Caco-2 (cell line): ENCODE data around the gene CYS1. TPM values are rescaled to one million over a fixed set of nuclear protein-coding genes. Genes with fewer than 3 reads are reported as not detected.

Experiments used
- BruUV-seq: library from RNA; stranded (reverse); fragments of 400-500 nt; replicated peaks from 2 replicates; lab custom pipeline; 2021; lab: Mats Ljungman, UMichigan
- CTCF ChIA-PET: fragments of 300-600 bp; sonication (Branson Sonifier 250); formaldehyde crosslinking; loops from one replicate; lab custom pipeline; 2022; ENCODE audit warnings: antibody characterized with exemption; lab: Charles Lee
- POLR2A ChIA-PET: fragments of 300-600 bp; sonication (Branson Sonifier 250); formaldehyde crosslinking; loops from one replicate; lab custom pipeline; 2022; ENCODE audit warnings: antibody characterized with exemption; lab: Charles Lee
- DNase-seq, 2 experiments: peaks; one replicate each; pipeline versions ENCODE4 v3.0.0 to v3.0.0-alpha.2; 2020 to 2022
- H3K27me3 ChIP-seq: replicated peaks from 2 replicates; pipeline ENCODE4 v1.6.0; 2011; ENCODE audit warnings: low read length; ENCODE audit not compliant: control insufficient read depth, insufficient read depth
- H3K36me3 ChIP-seq: 2 replicates; pipeline ENCODE4 v1.5.1; 2011; ENCODE audit warnings: low read length; ENCODE audit not compliant: control insufficient read depth, insufficient read depth
- H3K4me1 ChIP-seq: fragments of 250-450 bp; sonication (Bioruptor Pico); 2 replicates; pipeline ENCODE4 v1.5.1; 2020; ENCODE audit warnings: mild to moderate bottlenecking
- H3K4me3 ChIP-seq: 2 replicates; pipeline ENCODE4 v1.5.1; 2011; ENCODE audit warnings: low read depth, mild to moderate bottlenecking, control low read depth, low read length
- H3K9me3 ChIP-seq: fragments of 250-450 bp; sonication (Bioruptor Pico); 2 replicates; pipeline ENCODE4 v1.5.1; 2020; ENCODE audit warnings: mild to moderate bottlenecking, moderate library complexity
- H3K27ac Mint-ChIP-seq: one replicate; pipeline ENCODE4 v1.8.0; 2022; ENCODE audit warnings: mixed read lengths; ENCODE audit not compliant: unreplicated experiment
- H3K27me3 Mint-ChIP-seq: one replicate; pipeline ENCODE4 v1.8.0; 2022; ENCODE audit warnings: mixed read lengths; ENCODE audit not compliant: insufficient read depth, unreplicated experiment
- H3K36me3 Mint-ChIP-seq: one replicate; pipeline ENCODE4 v1.8.0; 2022; ENCODE audit warnings: mild to moderate bottlenecking, mixed read lengths; ENCODE audit not compliant: insufficient read depth, unreplicated experiment
- H3K4me1 Mint-ChIP-seq: one replicate; pipeline ENCODE4 v1.8.0; 2022; ENCODE audit warnings: low read depth, mixed read lengths; ENCODE audit not compliant: unreplicated experiment
- H3K4me3 Mint-ChIP-seq: one replicate; pipeline ENCODE4 v1.8.0; 2022; ENCODE audit warnings: mild to moderate bottlenecking, moderate library complexity, mixed read lengths; ENCODE audit not compliant: unreplicated experiment
- H3K9me3 Mint-ChIP-seq: one replicate; pipeline ENCODE4 v1.8.0; 2022; ENCODE audit warnings: mixed read lengths; ENCODE audit not compliant: unreplicated experiment
- CTCF ChIP-seq, 2 experiments: fragments of 200-600 bp in 1 of 2; IDR thresholded peaks; 1 replicate in 1 of 2; 2 replicates in 1 of 2; pipeline versions ENCODE4 v1.5.1 to v1.8.0; 2011 to 2022; ENCODE audit warnings: antibody characterized with exemption in 1 of 2, control low read depth in 1 of 2, inconsistent platforms in 1 of 2, low read depth in 1 of 2, low read length in 1 of 2, mild to moderate bottlenecking in 1 of 2, moderate library complexity in 1 of 2; ENCODE audit not compliant: insufficient read depth in 1 of 2, severe bottlenecking in 1 of 2, unreplicated experiment in 1 of 2
- intact Hi-C: fragments of 100-400 bp; cut with micrococcal nuclease; formaldehyde crosslinking; loops from one replicate; pipeline ENCODE4 v1.10.0; 2022; ENCODE audit not compliant: unreplicated experiment
- total RNA-seq: library from RNA; stranded (reverse); gene quantifications from 2 replicates; pipeline ENCODE4 v1.2.3, GENCODE V29; 2022

CYS1 gene
- total RNA-seq, 1 experiment from 2014 or later = 1.4 TPM

- no peak for TF ChIP-seq CTCF (IDR thresholded peaks at IDR 0.05; ENCODE audit: insufficient read depth in 1 of 2, low read depth in 1 of 2, low read length in 1 of 2, severe bottlenecking in 1 of 2, unreplicated experiment in 1 of 2)
- intact Hi-C loops = no loop called here
- no peaks in the 10 kb centered on the region for H3K27me3 ChIP-seq
Measured at GRCh38 chr2:10019602-10020400, 60.4 kb downstream of the CYS1 start.

GRCh38 chr2:10019174-10019573, 61.0 kb downstream of the CYS1 start:
- Histone ChIP-seq H3K4me1 (no peaks in the 10 kb centered on the region), H3K4me3 (no peak overlapping the region), H3K27me3 (no peaks in the 10 kb centered on the region), H3K36me3 (no peaks in the 10 kb centered on the region), H3K9me3 (no peaks in the 10 kb centered on the region)
- H3K27ac Mint-ChIP-seq = no peak overlapping the region
- peak in 1 of 2 experiments; percentile 12 for DNase-seq
- POLR2A ChIA-PET = no interaction called here
- H3K4me3 Mint-ChIP-seq = no peak overlapping the region
- CTCF ChIA-PET = no interaction called here
- no peaks in the 10 kb centered on the region for H3K9me3 Mint-ChIP-seq
- no peaks in the 10 kb centered on the region for H3K27me3 Mint-ChIP-seq
- H3K4me1 Mint-ChIP-seq = no peaks in the 10 kb centered on the region
- intact Hi-C loops = no loop called here
- no TSS peak for BruUV-seq
- no peak for TF ChIP-seq CTCF (IDR thresholded peaks at IDR 0.05; ENCODE audit: insufficient read depth in 1 of 2, low read depth in 1 of 2, low read length in 1 of 2, severe bottlenecking in 1 of 2, unreplicated experiment in 1 of 2)
- H3K36me3 Mint-ChIP-seq = no peaks in the 10 kb centered on the region

More at GRCh38 chr2:10019602-10020400, 60.4 kb downstream of the CYS1 start:
- ChIA-PET POLR2A (no interaction called here), CTCF (interaction anchor here (0.6 kb wide), 1 partner anchor 125 kb away, joined by 3 read pairs; no protein-coding TSS in a partner anchor)
- no peaks in the 10 kb centered on the region for H3K4me1 ChIP-seq
- BruUV-seq = no TSS peak
- H3K4me1 Mint-ChIP-seq = no peaks in the 10 kb centered on the region
- no peaks in the 10 kb centered on the region for H3K27me3 Mint-ChIP-seq
- H3K36me3 ChIP-seq = no peaks in the 10 kb centered on the region
- no peaks in the 10 kb centered on the region for H3K9me3 ChIP-seq
- no peak overlapping the region for H3K4me3 Mint-ChIP-seq
- no peak overlapping the region for H3K4me3 ChIP-seq
- no peaks in the 10 kb centered on the region for H3K9me3 Mint-ChIP-seq
- no peaks in the 10 kb centered on the region for H3K36me3 Mint-ChIP-seq
- peak in 1 of 2 experiments; percentile 26 for DNase-seq
- no peak overlapping the region for H3K27ac Mint-ChIP-seq

- no peaks in the 10 kb centered on the region for H3K36me3 Mint-ChIP-seq
- intact Hi-C loops = no loop called here
- H3K4me1 Mint-ChIP-seq = no peaks in the 10 kb centered on the region
- H3K27me3 Mint-ChIP-seq = no peaks in the 10 kb centered on the region
- no peaks in the 10 kb centered on the region for H3K9me3 Mint-ChIP-seq
- no peaks in the 10 kb centered on the region for H3K9me3 ChIP-seq
- H3K27me3 ChIP-seq = no peaks in the 10 kb centered on the region
- no peak for DNase-seq
- H3K27ac Mint-ChIP-seq = no peak overlapping the region
- CTCF ChIA-PET = interaction anchor here (0.7 to 1.3 kb wide), 2 partner anchors 33 to 484 kb away, joined by 3 read pairs; no protein-coding TSS in a partner anchor
- H3K4me3 ChIP-seq = no peak overlapping the region
- POLR2A ChIA-PET = interaction anchor here (0.6 kb wide), 1 partner anchor 116 kb away, joined by 6 read pairs; no protein-coding TSS in a partner anchor
- no peaks in the 10 kb centered on the region for H3K36me3 ChIP-seq
- no peaks in the 10 kb centered on the region for H3K4me1 ChIP-seq
- BruUV-seq = no TSS peak
- TF ChIP-seq CTCF (IDR thresholded peaks at IDR 0.05; ENCODE audit: insufficient read depth in 1 of 2, low read depth in 1 of 2, low read length in 1 of 2, severe bottlenecking in 1 of 2, unreplicated experiment in 1 of 2) = no peak
- H3K4me3 Mint-ChIP-seq = no peak overlapping the region
Measured at GRCh38 chr2:10017313-10017941, 62.8 kb downstream of the CYS1 start.
